ENCODE data around the gene ZNF778. TPM values are rescaled to one million over a fixed set of nuclear protein-coding genes. Genes with fewer than 3 reads are reported as not detected.
A peak's percentile ranks its signal among the peaks of the same experiment; 100 is the strongest.

ZNF778 gene
- total and polyA plus RNA-seq, 2 of the 13 experiments (the other 11 are each of a cell fraction or from before 2014, with no cell fraction given): 3.8 to 7.2 TPM

- TF ChIP-seq KIAA2018 (CRISPR knock-in tag; IDR thresholded peaks at IDR 0.05; ENCODE audit: borderline replicate concordance) (no peak), ZNF441 (CRISPR knock-in tag; IDR thresholded peaks at IDR 0.05; ENCODE audit: borderline replicate concordance) (no peak), ARID4A (CRISPR knock-in tag; IDR thresholded peaks at IDR 0.05; ENCODE audit: borderline replicate concordance) (peak; percentile 70; the same call in 1 of the 2 replicates), ZNF446 (CRISPR knock-in tag; IDR thresholded peaks at IDR 0.05) (0 out of 2 replicates have a peak, but pooled peaks have one; percentile 9), ONECUT2 (CRISPR knock-in tag; IDR thresholded peaks at IDR 0.05) (no peak), ZNF609 (CRISPR knock-in tag; IDR thresholded peaks at IDR 0.05; ENCODE audit: borderline replicate concordance) (peak; percentile 58; the same call in 1 of the 2 replicates), ARNT2 (CRISPR knock-in tag; IDR thresholded peaks at IDR 0.05; ENCODE audit: low read depth) (0 out of 2 replicates have a peak, but pooled peaks have one; percentile 7), TGIF2 (CRISPR knock-in tag; IDR thresholded peaks at IDR 0.05) (peak; percentile 79; the same call in 1 of the 2 replicates), ZNF816 (CRISPR knock-in tag; IDR thresholded peaks at IDR 0.05; ENCODE audit: borderline replicate concordance) (no peak), NR2F6 (IDR thresholded peaks at IDR 0.05) (peak; percentile 99), NR2F6 (CRISPR knock-in tag; IDR thresholded peaks at IDR 0.05) (peak; percentile 100)
Observed at GRCh38 chr16:89200124-89200849, 17.2 kb upstream of the ZNF778 start, which contains the start of gene SLC22A31 (continued).

All from HepG2 (cell line).